ENCODE results near the gene STK33. TPM values are rescaled to one million over a fixed set of nuclear protein-coding genes. Genes with fewer than 3 reads are reported as not detected.

STK33 gene
- total RNA-seq, 1 experiment from 2014 or later = 3.9 TPM

DNA sequence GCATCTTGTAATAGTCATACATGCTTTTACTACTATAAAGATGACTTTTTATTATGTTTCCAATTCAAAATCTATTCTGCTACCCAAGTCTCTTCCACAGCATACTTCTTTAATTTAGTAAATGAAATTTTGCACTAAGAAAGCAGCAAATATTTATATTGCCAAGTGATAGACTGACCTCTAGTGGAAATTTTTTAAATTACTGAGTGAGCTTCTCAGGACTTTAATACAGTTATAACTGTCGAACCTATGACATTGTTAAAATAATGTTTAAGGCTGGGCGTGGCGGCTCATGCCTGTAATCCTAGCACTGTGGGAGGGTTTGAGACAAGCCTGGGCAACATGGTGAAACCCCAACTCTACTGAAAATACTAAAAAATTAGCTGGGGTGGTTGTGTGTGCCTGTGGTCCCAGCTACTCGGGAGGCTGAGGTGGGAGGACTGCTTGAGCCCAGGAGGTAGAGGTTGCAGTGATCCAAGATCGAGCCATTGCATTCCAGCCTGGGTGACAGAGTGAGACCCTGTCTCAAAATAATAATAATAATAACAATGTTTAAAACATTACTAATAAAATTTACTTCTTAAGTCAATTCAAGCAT is 27.3 kb downstream of the STK33 start:
- TF ChIP-seq TCF7L2 (IDR thresholded peaks at IDR 0.05; ENCODE audit: low read depth, low read length) (no peak), CTCF (IDR thresholded peaks at IDR 0.05) (peak; percentile 87), POLR2AphosphoS5 (IDR thresholded peaks at IDR 0.05; ENCODE audit: low read depth, low read length) (no peak), SIN3A (IDR thresholded peaks at IDR 0.05; ENCODE audit: borderline replicate concordance, insufficient read depth, low read depth, low read length) (no peak)
- TF ChIP-seq, protein P1, sequence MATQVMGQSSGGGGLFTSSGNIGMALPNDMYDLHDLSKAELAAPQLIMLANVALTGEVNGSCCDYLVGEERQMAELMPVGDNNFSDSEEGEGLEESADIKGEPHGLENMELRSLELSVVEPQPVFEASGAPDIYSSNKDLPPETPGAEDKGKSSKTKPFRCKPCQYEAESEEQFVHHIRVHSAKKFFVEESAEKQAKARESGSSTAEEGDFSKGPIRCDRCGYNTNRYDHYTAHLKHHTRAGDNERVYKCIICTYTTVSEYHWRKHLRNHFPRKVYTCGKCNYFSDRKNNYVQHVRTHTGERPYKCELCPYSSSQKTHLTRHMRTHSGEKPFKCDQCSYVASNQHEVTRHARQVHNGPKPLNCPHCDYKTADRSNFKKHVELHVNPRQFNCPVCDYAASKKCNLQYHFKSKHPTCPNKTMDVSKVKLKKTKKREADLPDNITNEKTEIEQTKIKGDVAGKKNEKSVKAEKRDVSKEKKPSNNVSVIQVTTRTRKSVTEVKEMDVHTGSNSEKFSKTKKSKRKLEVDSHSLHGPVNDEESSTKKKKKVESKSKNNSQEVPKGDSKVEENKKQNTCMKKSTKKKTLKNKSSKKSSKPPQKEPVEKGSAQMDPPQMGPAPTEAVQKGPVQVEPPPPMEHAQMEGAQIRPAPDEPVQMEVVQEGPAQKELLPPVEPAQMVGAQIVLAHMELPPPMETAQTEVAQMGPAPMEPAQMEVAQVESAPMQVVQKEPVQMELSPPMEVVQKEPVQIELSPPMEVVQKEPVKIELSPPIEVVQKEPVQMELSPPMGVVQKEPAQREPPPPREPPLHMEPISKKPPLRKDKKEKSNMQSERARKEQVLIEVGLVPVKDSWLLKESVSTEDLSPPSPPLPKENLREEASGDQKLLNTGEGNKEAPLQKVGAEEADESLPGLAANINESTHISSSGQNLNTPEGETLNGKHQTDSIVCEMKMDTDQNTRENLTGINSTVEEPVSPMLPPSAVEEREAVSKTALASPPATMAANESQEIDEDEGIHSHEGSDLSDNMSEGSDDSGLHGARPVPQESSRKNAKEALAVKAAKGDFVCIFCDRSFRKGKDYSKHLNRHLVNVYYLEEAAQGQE (IDR thresholded peaks at IDR 0.05; ENCODE audit: insufficient read depth in 1 of 2, low read depth in 2 of 2, low read length in 1 of 2) = no peak
- H3K4me1 ChIP-seq (ENCODE audit: control insufficient read depth, insufficient read depth, low read length) = no peaks in the 10 kb centered on the region
- DNase-seq (ENCODE audit: low read depth, low spot score) = peak; percentile 50
- no peak overlapping the region for H3K4me3 ChIP-seq (ENCODE audit: low read depth in 2 of 2, low read length in 2 of 2)
- no peak overlapping the region for H3K27ac ChIP-seq (ENCODE audit: low read length)
- no TSS peak for BruUV-seq (replicated peaks)
- H3K36me3 ChIP-seq (ENCODE audit: control insufficient read depth, insufficient read depth, low read length) = no peaks in the 10 kb centered on the region
- in situ Hi-C loops (cut with HindIII; ENCODE audit: low pct_unique_long_range_greater_than_20kb, low sequenced_read_pairs) = no loop called here
- 0 out of 2 replicates have a peak, but pooled peaks cover under 1% of the 10 kb centered on the region for H3K9me3 ChIP-seq (ENCODE audit: control insufficient read depth, insufficient read depth, low read depth, low read length)
- peak; percentile 83 for ATAC-seq
- peaks cover 34% of the 10 kb centered on the region for H3K27me3 ChIP-seq (ENCODE audit: control insufficient read depth, insufficient read depth, low read length)
- ChIA-PET POLR2A (no interaction called here), CTCF (interaction anchor here (0.6 to 1.9 kb wide), 13 partner anchors 21 to 560 kb away, joined by 3 to 10 read pairs (median 5); partner anchors contain the start of gene LMO1)
- intact Hi-C loops (cut with micrococcal nuclease; ENCODE audit: unreplicated experiment) = loop anchor here (1.0 to 10.0 kb wide), 4 partner anchors 228 to 562 kb away; no protein-coding TSS in a partner anchor

DNA sequence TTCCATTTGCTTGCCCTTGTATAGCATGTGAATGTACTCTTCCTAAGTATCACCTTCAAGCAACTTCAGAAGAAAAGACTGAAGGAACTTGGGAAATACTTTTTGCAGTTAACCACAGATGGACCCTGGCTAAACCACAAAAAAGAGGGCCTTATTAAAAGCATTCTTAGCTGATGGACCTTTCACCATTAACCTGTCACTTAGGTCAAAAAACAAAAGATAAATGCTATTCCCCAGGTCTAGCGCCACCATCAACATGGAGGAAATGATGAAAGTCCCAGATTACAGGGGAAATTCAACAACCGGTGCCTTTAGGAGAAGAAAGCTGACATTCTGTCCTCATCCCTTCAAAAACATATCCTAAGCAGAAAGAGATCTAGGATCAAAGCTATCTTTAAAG is 29.5 kb downstream of the STK33 start:
- no peak for DNase-seq (ENCODE audit: low read depth, low spot score)
- BruUV-seq (replicated peaks) = no TSS peak
- Histone ChIP-seq H3K4me3 (ENCODE audit: low read depth in 2 of 2, low read length in 2 of 2) (no peak overlapping the region), H3K36me3 (ENCODE audit: control insufficient read depth, insufficient read depth, low read length) (no peaks in the 10 kb centered on the region), H3K4me1 (ENCODE audit: control insufficient read depth, insufficient read depth, low read length) (no peaks in the 10 kb centered on the region), H3K27ac (ENCODE audit: low read length) (no peak overlapping the region), H3K9me3 (ENCODE audit: control insufficient read depth, insufficient read depth, low read depth, low read length) (0 out of 2 replicates have a peak, but pooled peaks cover 6% of the 10 kb centered on the region), H3K27me3 (ENCODE audit: control insufficient read depth, insufficient read depth, low read length) (peaks cover 40% of the 10 kb centered on the region)
- intact Hi-C loops (cut with micrococcal nuclease; ENCODE audit: unreplicated experiment) = loop anchor here (10.0 kb wide), 1 partner anchor 560 kb away; no protein-coding TSS in a partner anchor
- in situ Hi-C loops (cut with HindIII; ENCODE audit: low pct_unique_long_range_greater_than_20kb, low sequenced_read_pairs) = no loop called here
- POLR2A ChIA-PET = no interaction called here
- peak; percentile 13; the same call in 1 of the 2 replicates for TF ChIP-seq CTCF (IDR thresholded peaks at IDR 0.05)
- TF ChIP-seq, protein P1 (IDR thresholded peaks at IDR 0.05; ENCODE audit: insufficient read depth in 1 of 2, low read depth in 2 of 2, low read length in 1 of 2) = no peak
- no peak for ATAC-seq
- CTCF ChIA-PET = no interaction called here

All from Panc1 (cell line).